ENCODE measurements around the gene PFDN5. TPM values are rescaled to one million over a fixed set of nuclear protein-coding genes. Genes with fewer than 3 reads are reported as not detected.

The PFDN5 gene
- total and polyA plus RNA-seq, 4 donors = 118 to 245 (median 206) TPM

DNA sequence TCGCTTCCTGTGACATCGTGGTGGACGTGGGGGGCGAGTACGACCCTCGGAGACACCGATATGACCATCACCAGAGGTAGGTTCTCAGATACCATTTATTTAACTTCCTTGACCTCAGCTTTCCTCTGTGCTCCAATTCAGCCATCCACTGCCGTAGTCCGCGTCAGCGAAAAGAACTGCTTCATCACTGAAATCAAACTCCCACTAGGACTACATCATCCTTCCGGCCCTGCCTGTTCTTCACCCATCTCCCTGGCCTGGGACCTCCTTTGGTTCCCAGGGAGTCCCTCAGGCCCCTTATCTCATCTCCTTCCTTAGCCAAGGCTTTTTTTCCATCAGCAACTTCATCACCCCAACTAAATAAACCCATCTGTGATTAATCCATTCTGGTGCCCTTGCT, 4.8 kb downstream of the PFDN5 start:
- Histone ChIP-seq H3K4me1 (ENCODE audit: control insufficient read depth in 4 of 4, insufficient read depth in 4 of 4, low read length in 3 of 4) (peaks cover 7 to 28% (median 23%) of the 10 kb centered on the region in 4 donors), H3K36me3 (ENCODE audit: control insufficient read depth in 4 of 4, insufficient read depth in 3 of 4, low read depth in 1 of 4, low read length in 3 of 4) (peaks cover 4 to 12% (median 8%) of the 10 kb centered on the region in 4 donors), H3K27ac (ENCODE audit: low read depth in 1 of 2, low read length in 2 of 2) (peak overlapping the region; percentile 63 to 74), H3K27me3 (ENCODE audit: control insufficient read depth in 4 of 4, insufficient read depth in 4 of 4, low read length in 3 of 4) (no peaks in the 10 kb centered on the region), H3K9me3 (ENCODE audit: control insufficient read depth in 4 of 4, low read length in 3 of 4) (no peaks in the 10 kb centered on the region), H3K4me3 (ENCODE audit: low read depth in 1 of 3, low read length in 3 of 3) (peak overlapping the region; percentile 63 to 90 (median 82)), H3K9ac (ENCODE audit: low read depth in 1 of 2, low read length in 2 of 2) (peak overlapping the region in 1 of 2 donors; percentile 8)
- WGBS = 7% methylated on average over 12 of the region's 12 CpGs
- no peak for DNase-seq (ENCODE audit: low spot score)
- TF ChIP-seq RAD21 (IDR thresholded peaks at IDR 0.05) (no peak), EGR1 (IDR thresholded peaks at IDR 0.05; ENCODE audit: low read depth in 2 of 2) (no peak), FOXA2 (IDR thresholded peaks at IDR 0.05) (no peak), ZBTB33 (IDR thresholded peaks at IDR 0.05) (no peak), NR2F2 (IDR thresholded peaks at IDR 0.05) (no peak), SP1 (IDR thresholded peaks at IDR 0.05) (no peak), RXRA (IDR thresholded peaks at IDR 0.05) (no peak), GABPA (IDR thresholded peaks at IDR 0.05 in 1 of 2, conservative IDR thresholded peaks at IDR 0.05 in 1 of 2) (no peak), CTCF (IDR thresholded peaks at IDR 0.05; ENCODE audit: low read depth, low read length, missing input control) (no peak), MAX (IDR thresholded peaks at IDR 0.05) (no peak), YY1 (IDR thresholded peaks at IDR 0.05) (no peak), HNF4A (conservative IDR thresholded peaks at IDR 0.05) (no peak), FOXA1 (IDR thresholded peaks at IDR 0.05) (no peak), JUND (IDR thresholded peaks at IDR 0.05) (no peak), TAF1 (conservative IDR thresholded peaks at IDR 0.05) (no peak), HNF4G (IDR thresholded peaks at IDR 0.05) (no peak)
- TF ChIP-seq, protein P1, sequence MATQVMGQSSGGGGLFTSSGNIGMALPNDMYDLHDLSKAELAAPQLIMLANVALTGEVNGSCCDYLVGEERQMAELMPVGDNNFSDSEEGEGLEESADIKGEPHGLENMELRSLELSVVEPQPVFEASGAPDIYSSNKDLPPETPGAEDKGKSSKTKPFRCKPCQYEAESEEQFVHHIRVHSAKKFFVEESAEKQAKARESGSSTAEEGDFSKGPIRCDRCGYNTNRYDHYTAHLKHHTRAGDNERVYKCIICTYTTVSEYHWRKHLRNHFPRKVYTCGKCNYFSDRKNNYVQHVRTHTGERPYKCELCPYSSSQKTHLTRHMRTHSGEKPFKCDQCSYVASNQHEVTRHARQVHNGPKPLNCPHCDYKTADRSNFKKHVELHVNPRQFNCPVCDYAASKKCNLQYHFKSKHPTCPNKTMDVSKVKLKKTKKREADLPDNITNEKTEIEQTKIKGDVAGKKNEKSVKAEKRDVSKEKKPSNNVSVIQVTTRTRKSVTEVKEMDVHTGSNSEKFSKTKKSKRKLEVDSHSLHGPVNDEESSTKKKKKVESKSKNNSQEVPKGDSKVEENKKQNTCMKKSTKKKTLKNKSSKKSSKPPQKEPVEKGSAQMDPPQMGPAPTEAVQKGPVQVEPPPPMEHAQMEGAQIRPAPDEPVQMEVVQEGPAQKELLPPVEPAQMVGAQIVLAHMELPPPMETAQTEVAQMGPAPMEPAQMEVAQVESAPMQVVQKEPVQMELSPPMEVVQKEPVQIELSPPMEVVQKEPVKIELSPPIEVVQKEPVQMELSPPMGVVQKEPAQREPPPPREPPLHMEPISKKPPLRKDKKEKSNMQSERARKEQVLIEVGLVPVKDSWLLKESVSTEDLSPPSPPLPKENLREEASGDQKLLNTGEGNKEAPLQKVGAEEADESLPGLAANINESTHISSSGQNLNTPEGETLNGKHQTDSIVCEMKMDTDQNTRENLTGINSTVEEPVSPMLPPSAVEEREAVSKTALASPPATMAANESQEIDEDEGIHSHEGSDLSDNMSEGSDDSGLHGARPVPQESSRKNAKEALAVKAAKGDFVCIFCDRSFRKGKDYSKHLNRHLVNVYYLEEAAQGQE (IDR thresholded peaks at IDR 0.05) = no peak
- TF ChIP-seq, protein P2, sequence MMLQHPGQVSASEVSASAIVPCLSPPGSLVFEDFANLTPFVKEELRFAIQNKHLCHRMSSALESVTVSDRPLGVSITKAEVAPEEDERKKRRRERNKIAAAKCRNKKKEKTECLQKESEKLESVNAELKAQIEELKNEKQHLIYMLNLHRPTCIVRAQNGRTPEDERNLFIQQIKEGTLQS (IDR thresholded peaks at IDR 0.05) = no peak

All from liver (tissue), 9 donors.